Measurements from ENCODE around the gene ARHGAP45. TPM values are rescaled to one million over a fixed set of nuclear protein-coding genes. Genes with fewer than 3 reads are reported as not detected.

Gene ARHGAP45
- total and polyA plus RNA-seq, 9 of the 15 experiments (the other 6 are each of a cell fraction or from before 2014, with no cell fraction given) = 0.08 to 22.1 (median 4.2) TPM

DNA sequence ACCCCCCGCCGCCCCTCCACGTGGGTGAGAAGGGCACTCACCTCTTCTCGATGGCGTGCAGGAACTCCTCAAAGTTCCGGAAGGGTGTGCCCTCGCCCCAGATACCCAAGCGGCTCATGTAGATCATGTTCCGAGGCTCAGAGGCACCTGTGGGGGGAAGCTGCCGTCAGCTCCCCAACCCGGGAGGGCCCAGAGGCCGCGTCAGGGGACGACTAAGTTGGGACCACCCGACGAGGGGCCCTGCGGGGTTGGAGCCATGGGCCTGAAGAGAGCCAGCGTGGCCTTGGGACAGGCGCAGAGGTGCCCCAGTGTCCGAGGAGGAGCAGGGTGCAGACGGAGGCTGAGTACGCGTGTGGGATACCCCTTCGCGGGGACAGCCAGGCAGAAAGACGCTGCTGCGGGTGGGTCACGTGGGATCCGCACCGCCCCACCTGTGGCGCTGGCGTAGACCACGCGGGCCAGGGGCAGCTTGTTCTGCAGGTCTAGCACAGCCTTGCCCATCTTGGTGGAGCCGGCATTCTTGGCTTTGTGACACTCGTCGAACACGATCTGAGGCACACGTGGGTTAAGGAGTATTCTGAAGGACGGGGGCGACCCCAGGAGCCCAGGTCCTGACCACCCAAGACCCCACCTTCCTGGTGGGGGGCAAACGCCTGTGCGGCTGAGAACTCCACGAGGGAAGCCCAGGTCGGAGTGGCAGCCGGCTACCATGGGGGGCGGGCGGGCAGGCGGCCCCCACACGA lies 52.7 kb downstream of the ARHGAP45 start:
- peaks cover 3 to 55% of the 10 kb centered on the region in 2 experiments; a peak in 3 of 5 replicates for H3K4me1 ChIP-seq (replicated peaks in 1 of 2; ENCODE audit: control insufficient read depth in 2 of 2, insufficient read depth in 2 of 2, low read length in 2 of 2)
- H3K4me2 ChIP-seq (ENCODE audit: insufficient read depth, low read length) = no peak overlapping the region
- H3K79me2 ChIP-seq (ENCODE audit: control insufficient read depth, insufficient read depth, low read length) = no peaks in the 10 kb centered on the region; the same call in 2 of the 3 replicates
- in situ Hi-C loops (cut with MboI) = no loop called here
- no peaks in the 10 kb centered on the region; the same call in 1 of the 2 replicates for H4K20me1 ChIP-seq (replicated peaks; ENCODE audit: control insufficient read depth, insufficient read depth, low read length)
- TF ChIP-seq POLR2G (IDR thresholded peaks at IDR 0.05; ENCODE audit: low read depth, low read length) (peak; percentile 57), SMAD1 (IDR thresholded peaks at IDR 0.05; ENCODE audit: low read depth, low read length, partially characterized antibody) (no peak), RBM22 (IDR thresholded peaks at IDR 0.05; ENCODE audit: low read depth, low read length, poor library complexity, severe bottlenecking) (peak; percentile 77), ZNF431 (CRISPR knock-in tag; IDR thresholded peaks at IDR 0.05) (no peak)
- DNase-seq (ENCODE audit: extremely low read depth in 1 of 4, low spot score in 3 of 4) (no peak), ATAC-seq (no peak), FAIRE-seq (no peak)
- 95% methylated on average over 45 of the region's 50 CpGs for WGBS (ENCODE audit: insufficient coverage, low coverage, missing lambda C conversion rate)
- CTCF ChIA-PET (ENCODE audit: low intra/inter-chr PET ratio) = no interaction called here
- intact Hi-C loops (cut with micrococcal nuclease) = no loop called here
- BruUV-seq (replicated peaks) = no TSS peak
- no peaks in the 10 kb centered on the region for H3K9me1 ChIP-seq (ENCODE audit: control insufficient read depth, insufficient read depth, low read length)
- H3K36me3 ChIP-seq (ENCODE audit: control insufficient read depth, insufficient read depth, low read length) = peaks cover 87% of the 10 kb centered on the region
- H3K9ac ChIP-seq (ENCODE audit: insufficient read depth in 1 of 2, low read depth in 2 of 2, low read length in 2 of 2) = no peak overlapping the region
- H3K9me3 ChIP-seq (replicated peaks; ENCODE audit: control insufficient read depth, insufficient read depth, low read depth, low read length) = no peaks in the 10 kb centered on the region
- no peaks in the 10 kb centered on the region for H3K27me3 ChIP-seq (ENCODE audit: control insufficient read depth in 2 of 2, insufficient read depth in 2 of 2, low read length in 2 of 2)
- H2AFZ ChIP-seq (ENCODE audit: low read depth, low read length) = no peak overlapping the region
- H3K27ac ChIP-seq (ENCODE audit: extremely low read depth, low read depth, low read length) = no peak overlapping the region
- H3K4me3 ChIP-seq = no peak overlapping the region
- POLR2A ChIA-PET = no interaction called here

DNA sequence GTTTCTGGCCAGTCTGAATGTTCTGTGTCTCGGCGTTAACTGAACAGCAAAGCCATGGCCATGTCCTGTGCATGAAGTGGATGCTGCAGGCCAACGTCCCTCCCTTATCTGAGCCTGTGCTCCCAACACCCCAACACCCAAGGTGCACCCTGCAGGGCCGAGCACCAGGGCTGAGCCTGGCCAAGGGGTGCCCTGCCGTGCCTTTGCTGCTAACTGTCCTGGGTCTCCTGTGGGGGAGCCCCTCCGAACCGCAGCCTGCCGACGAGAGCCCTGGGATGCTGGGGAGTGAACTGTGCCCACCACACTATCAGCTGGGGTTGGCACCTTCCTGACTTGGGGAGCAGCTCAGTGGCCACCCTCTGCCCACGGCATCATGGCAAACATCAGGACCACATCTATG lies 54.4 kb downstream of the ARHGAP45 start:
- no peak overlapping the region for H3K4me3 ChIP-seq
- ATAC-seq = no peak
- WGBS (ENCODE audit: insufficient coverage, low coverage, missing lambda C conversion rate) = 92% methylated on average over 9 of the region's 10 CpGs
- peaks cover 87% of the 10 kb centered on the region for H3K36me3 ChIP-seq (ENCODE audit: control insufficient read depth, insufficient read depth, low read length)
- H3K79me2 ChIP-seq (ENCODE audit: control insufficient read depth, insufficient read depth, low read length) = no peaks in the 10 kb centered on the region; the same call in 2 of the 3 replicates
- no peaks in the 10 kb centered on the region for H3K9me1 ChIP-seq (ENCODE audit: control insufficient read depth, insufficient read depth, low read length)
- H3K4me1 ChIP-seq (replicated peaks in 1 of 2; ENCODE audit: control insufficient read depth in 2 of 2, insufficient read depth in 2 of 2, low read length in 2 of 2) = peaks cover 6 to 60% of the 10 kb centered on the region in 2 experiments; a peak in 4 of 5 replicates
- H4K20me1 ChIP-seq (replicated peaks; ENCODE audit: control insufficient read depth, insufficient read depth, low read length) = no peaks in the 10 kb centered on the region; the same call in 1 of the 2 replicates
- intact Hi-C loops (cut with micrococcal nuclease) = no loop called here
- H3K4me2 ChIP-seq (ENCODE audit: insufficient read depth, low read length) = no peak overlapping the region
- H3K27ac ChIP-seq (ENCODE audit: extremely low read depth, low read depth, low read length) = no peak overlapping the region
- in situ Hi-C loops (cut with MboI) = no loop called here
- H3K9ac ChIP-seq (ENCODE audit: insufficient read depth in 1 of 2, low read depth in 2 of 2, low read length in 2 of 2) = peak overlapping the region in 1 of 2 experiments; percentile 23; a peak in 1 of 4 replicates
- no peaks in the 10 kb centered on the region for H3K27me3 ChIP-seq (ENCODE audit: control insufficient read depth in 2 of 2, insufficient read depth in 2 of 2, low read length in 2 of 2)
- H2AFZ ChIP-seq (ENCODE audit: low read depth, low read length) = no peak overlapping the region
- CTCF ChIA-PET (ENCODE audit: low intra/inter-chr PET ratio) = no interaction called here
- TF ChIP-seq POLR2G (IDR thresholded peaks at IDR 0.05; ENCODE audit: low read depth, low read length) (peak; percentile 48; the same call in 1 of the 2 replicates), NFE2L1 (tag; IDR thresholded peaks at IDR 0.05; ENCODE audit: borderline replicate concordance, low read depth) (no peak)
- DNase-seq (ENCODE audit: extremely low read depth in 1 of 4, low spot score in 3 of 4) = no peak
- H3K9me3 ChIP-seq (replicated peaks; ENCODE audit: control insufficient read depth, insufficient read depth, low read depth, low read length) = no peaks in the 10 kb centered on the region
- POLR2A ChIA-PET = interaction anchor here (0.5 kb wide), 1 partner anchor 49 kb away, joined by 3 read pairs; no protein-coding TSS in a partner anchor
- BruUV-seq (replicated peaks) = no TSS peak
- FAIRE-seq = no peak
